NAMALWA (cell line): ENCODE data around the gene ADPRHL1.
"Not testable (repeated sequence)": the region's sequence is repeated elsewhere in the genome, so short reads cannot be mapped to it uniquely, and the experiment has no call there.

Experiments used
- DNase-seq: peaks from one replicate; pipeline ENCODE4 v3.0.0-alpha.2; 2015; ENCODE audit warnings: low spot score

Gene ADPRHL1

GRCh38 chr13:113401452-113402415 lies 51.6 kb downstream of the ADPRHL1 start:
- no peak for DNase-seq

- DNase-seq: peak; percentile 46
Observed at GRCh38 chr13:113400621-113401451, 52.5 kb downstream of the ADPRHL1 start.

DNA sequence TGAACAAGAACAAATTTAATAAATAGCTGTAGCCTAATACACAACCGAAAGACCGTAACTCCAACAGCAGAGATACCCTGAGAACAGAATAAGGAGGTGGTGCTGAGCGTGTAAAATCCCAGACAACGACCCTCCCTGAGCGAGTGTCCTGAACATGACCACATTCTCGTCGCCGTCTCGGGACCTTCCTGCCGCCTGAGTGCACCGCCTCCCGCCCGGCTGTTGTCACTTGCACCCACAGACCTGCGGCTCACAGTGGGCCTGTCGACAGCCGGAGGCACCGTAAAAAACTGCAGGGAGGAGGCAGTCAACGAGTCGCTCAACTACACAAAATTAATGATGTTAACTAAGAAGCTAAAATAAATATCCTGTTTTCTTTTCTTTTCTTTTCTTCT lies 53.5 kb downstream of the ADPRHL1 start:
- no peak for DNase-seq

GRCh38 chr13:113398963-113399754 lies 54.1 kb downstream of the ADPRHL1 start:
- DNase-seq: no peak

- DNase-seq: no peak
Observed at GRCh38 chr13:113397608-113398425, 55.5 kb downstream of the ADPRHL1 start.

DNA sequence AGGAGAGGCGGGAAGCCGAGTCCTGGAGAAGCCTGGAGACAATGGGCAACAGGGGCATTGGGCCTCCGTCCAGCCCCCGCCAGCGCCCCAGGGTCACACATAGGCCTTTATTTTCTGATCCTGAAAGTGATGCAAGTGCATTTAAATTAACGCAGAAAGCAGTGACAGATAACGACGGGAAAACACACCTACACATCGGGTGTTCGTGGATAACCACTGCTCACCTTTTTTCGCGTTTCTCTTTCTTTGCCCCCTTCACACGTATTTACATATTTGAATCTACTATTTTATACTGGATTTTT lies 59.0 kb downstream of the ADPRHL1 start:
- no peak for DNase-seq

GRCh38 chr13:113393563-113394338 lies 59.5 kb downstream of the ADPRHL1 start:
- DNase-seq: peak; percentile 90

GRCh38 chr13:113393226-113393562 lies 60.1 kb downstream of the ADPRHL1 start:
- no peak for DNase-seq

DNA sequence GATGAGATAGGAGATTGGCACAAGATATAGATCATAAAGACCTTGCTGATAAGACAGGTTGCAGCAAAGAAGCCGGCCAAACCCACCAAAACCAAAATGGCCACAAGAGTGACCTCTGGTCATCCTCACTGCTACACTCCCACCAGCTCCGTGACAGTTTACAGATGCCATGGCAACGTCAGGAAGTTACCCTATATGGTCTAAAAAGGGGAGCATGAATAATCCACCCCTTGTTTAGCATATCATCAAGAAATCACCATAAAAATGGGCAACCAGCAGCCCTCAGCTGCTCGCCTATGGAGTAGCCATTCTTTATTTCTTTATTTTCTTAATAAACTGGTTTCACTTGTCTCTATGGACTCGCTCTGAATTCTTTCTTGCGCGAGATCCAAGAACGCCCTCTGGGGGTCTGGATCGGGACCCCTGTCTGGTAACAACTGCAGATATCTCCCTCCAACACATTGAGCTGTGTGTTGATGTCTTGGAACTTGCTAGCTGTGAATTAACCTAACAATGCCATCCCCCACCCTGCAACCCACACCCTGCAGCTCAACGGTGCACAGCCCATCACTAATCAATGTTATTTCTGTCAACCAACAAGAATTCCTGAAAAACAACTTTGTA lies 62.3 kb downstream of the ADPRHL1 start:
- no peak for DNase-seq

- DNase-seq: not testable (repeated sequence)
Observed at GRCh38 chr13:113389586-113389985, 63.7 kb downstream of the ADPRHL1 start.

DNA sequence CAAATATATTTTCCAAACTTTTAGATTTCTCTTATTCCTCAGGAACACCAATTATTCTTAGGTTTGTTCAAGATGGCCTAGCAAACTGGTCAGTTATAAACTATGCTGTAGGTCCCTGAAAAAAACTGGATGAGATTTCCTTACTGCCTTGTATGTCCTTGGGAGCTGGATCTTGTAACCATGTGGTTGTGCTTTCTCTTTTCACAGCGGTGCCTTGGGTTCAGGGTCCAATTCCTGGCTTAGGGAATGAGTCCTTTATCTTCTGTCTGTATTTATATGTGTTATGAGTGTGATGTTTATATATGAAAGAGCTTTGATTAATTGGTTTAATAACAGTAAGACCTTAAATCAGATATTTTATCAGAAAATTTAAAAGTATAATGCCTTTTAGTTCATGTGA lies 65.9 kb downstream of the ADPRHL1 start:
- no peak for DNase-seq

DNA sequence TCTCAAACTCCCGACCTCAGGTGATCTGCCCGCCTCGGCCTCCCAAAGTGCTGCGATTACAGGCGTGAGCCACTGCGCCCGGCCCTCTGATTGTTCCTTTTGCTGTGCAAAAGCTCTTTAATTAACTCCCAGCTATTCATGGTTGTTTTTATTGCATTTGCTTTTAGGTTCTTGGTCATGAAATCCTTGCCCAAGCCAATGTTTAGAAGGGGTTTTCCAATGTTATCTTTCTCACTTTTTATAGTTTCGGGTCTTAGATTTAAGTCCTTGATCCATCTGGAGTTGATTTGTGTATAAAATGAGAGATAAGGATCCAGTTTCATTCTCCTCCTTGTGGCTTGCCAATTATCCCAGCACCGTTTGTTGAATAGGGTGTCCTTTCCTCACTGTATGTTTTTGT lies 70.2 kb downstream of the ADPRHL1 start:
- DNase-seq: no peak

DNA sequence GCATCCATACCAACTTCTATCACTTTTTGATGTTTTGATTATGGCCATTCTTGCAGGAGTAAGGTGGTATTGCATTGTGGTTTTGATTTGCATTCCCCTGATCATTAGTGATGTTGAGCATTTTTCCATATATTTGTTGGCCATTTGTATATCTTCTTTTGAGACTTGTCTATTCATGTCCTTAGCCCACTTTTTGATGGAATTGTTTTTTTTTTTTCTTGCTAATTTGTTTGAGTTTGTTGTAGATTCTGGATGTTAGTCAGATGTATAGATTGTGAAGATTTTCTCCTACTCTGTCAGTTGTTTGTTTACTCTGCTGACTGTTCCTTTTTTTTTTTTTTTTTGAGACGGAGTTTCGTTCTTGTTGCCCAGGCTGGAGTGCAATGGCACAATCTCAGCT lies 70.7 kb downstream of the ADPRHL1 start:
- not testable (repeated sequence) for DNase-seq

- no peak for DNase-seq
Observed at GRCh38 chr13:113378825-113379224, 74.5 kb downstream of the ADPRHL1 start.

GRCh38 chr13:113374511-113375175 lies 78.6 kb downstream of the ADPRHL1 start:
- no peak for DNase-seq

DNA sequence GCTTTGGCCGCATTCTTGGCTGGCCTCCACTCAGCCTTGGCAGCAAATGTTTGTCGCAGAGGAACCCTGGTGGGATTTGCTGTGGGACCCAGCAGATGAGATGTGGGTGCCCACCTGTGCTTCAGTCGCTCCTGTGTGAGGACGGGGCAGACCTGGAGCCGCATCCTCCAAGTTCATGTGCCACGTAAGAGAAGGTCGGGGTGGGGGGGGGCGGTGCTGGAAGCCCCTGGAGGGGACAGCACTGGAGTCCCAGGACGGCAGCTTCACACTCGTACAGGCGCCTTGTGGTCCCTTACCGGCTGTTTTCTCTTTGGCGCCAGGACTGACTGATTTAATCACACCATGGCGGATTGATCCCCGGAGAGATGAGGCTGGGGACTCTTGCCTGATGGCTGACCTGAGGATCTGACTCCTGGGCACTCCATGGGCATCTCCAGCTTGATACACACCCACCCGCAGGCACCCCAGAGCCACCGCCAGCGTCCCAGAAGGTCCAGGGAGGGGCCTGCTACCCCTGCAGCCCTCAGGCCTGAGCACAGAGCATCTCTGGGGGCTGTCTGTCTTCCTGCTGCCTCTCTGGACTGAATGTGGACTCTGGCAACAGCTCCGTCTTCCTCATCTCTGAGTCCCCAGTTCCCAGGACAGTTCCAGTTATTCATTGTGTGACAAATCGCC lies 79.3 kb downstream of the ADPRHL1 start:
- no peak for DNase-seq

- not testable (repeated sequence) for DNase-seq
Observed at GRCh38 chr13:113371701-113372100, 81.6 kb downstream of the ADPRHL1 start.

- DNase-seq: no peak
Observed at GRCh38 chr13:113371061-113371460, 82.2 kb downstream of the ADPRHL1 start.

DNA sequence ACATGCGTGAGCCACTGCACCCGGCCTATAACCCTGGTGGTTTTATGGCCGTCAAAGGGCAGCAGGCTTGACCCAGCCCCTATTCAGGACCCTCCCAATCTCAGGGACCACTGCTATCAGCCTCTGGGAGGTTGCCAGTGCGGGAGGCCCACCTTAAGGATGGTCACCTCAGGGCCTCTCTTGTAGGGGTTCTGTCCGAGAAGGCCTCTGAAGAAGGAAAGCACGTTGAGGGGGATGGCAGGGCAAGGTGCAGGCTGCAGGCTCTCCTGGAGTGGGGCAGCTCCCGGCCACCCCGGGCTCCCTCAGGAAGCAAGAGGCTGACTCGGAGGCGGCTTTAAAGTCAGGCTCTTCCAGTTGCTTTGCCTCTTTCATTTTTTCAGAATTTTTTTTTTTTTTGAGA lies 83.4 kb downstream of the ADPRHL1 start:
- DNase-seq: no peak
